Upper lobe of left lung (tissue), 4 donors: ENCODE results near the gene UGT3A2.

Experiments used
- CTCF ChIP-seq, 6 experiments: fragments of 450-650 bp in 4 of 6; fragments of 200-600 bp in 2 of 6; sonication (generic) in 2 of 6; IDR thresholded peaks; one replicate each; pipeline ENCODE4 v1.5.1; 2016 to 2019; ENCODE audit warnings: antibody characterized with exemption in 6 of 6
- POLR2A ChIP-seq, 4 donors: fragments of 450-650 bp; IDR thresholded peaks; one replicate each; pipeline ENCODE4 v1.5.1; 2016 to 2017; ENCODE audit warnings: antibody characterized with exemption in 4 of 4, mild to moderate bottlenecking in 2 of 4

GRCh38 chr5:36055984-36056383, 10.7 kb downstream of the UGT3A2 start:
- TF ChIP-seq CTCF (IDR thresholded peaks at IDR 0.05) (no peak), POLR2A (IDR thresholded peaks at IDR 0.05) (no peak)
